Sigmoid colon (tissue), 7 donors: ENCODE results near the gene DGKQ. TPM values are rescaled to one million over a fixed set of nuclear protein-coding genes. Genes with fewer than 3 reads are reported as not detected.
A peak's percentile ranks its signal among the peaks of the same experiment; 100 is the strongest.

Experiments
- DNase-seq: peaks from one replicate; pipeline ENCODE4 v3.0.0-alpha.2; 2019
- H3K27ac ChIP-seq, 4 donors: fragments of 200-600 bp; sonication (generic); one replicate each; pipeline ENCODE4 v1.5.1; 2016 to 2019; ENCODE audit warnings: mild to moderate bottlenecking in 1 of 4
- H3K27me3 ChIP-seq, 3 donors: fragments of 200-600 bp; sonication (generic); one replicate each; pipeline ENCODE4 v1.5.1; 2019; ENCODE audit warnings: mild to moderate bottlenecking in 1 of 3
- H3K36me3 ChIP-seq, 4 donors: fragments of 200-600 bp; sonication (generic); one replicate each; pipeline ENCODE4 v1.5.1; 2016 to 2019
- H3K4me1 ChIP-seq, 4 donors: fragments of 200-600 bp; sonication (generic); one replicate each; pipeline ENCODE4 v1.5.1; 2017 to 2019
- H3K4me3 ChIP-seq, 4 donors: fragments of 200-600 bp; sonication (generic); one replicate each; pipeline ENCODE4 v1.5.1; 2017 to 2019; ENCODE audit warnings: mild to moderate bottlenecking in 2 of 4, moderate library complexity in 1 of 4
- H3K9me3 ChIP-seq, 4 donors: fragments of 200-600 bp in 3 of 4; sonication (generic) in 3 of 4; one replicate each; pipeline versions ENCODE4 v1.5.1 to v1.6.1; 2013 to 2019
- EP300 ChIP-seq, 4 donors: sonication (generic); formaldehyde crosslinking; IDR thresholded peaks; one replicate each; pipeline ENCODE4 v1.6.1; 2017; ENCODE audit warnings: antibody characterized with exemption in 4 of 4
- POLR2A ChIP-seq, 2 donors: fragments of 450-650 bp; IDR thresholded peaks; one replicate each; pipeline ENCODE4 v1.6.1; 2016; ENCODE audit warnings: antibody characterized with exemption in 2 of 2, mild to moderate bottlenecking in 2 of 2, moderate library complexity in 2 of 2
- POLR2AphosphoS5 ChIP-seq, 4 donors: sonication (generic); formaldehyde crosslinking; IDR thresholded peaks; one replicate each; pipeline ENCODE4 v1.6.1; 2017; ENCODE audit warnings: antibody characterized with exemption in 4 of 4
- WGBS, 2 donors: extraction: QIAGEN DNeasy Blood & Tissue Kit; methylation state at CpG; one replicate each; pipeline ENCODE4 v1.1.7; 2013; 5-methylcytosine and 5-hydroxymethylcytosine counted together
- intact Hi-C: fragments of 100-400 bp; cut with DNase I; formaldehyde crosslinking; loops from one replicate; pipeline ENCODE4 v1.15.1; 2023
- polyA plus RNA-seq, 3 donors: library from polyadenylated mRNA; stranded (reverse); fragments of 200-250 nt; gene quantifications; one replicate each; pipeline ENCODE4 v1.2.3, GENCODE V29; 2013
- total RNA-seq, 4 donors: library from RNA; depleted of rRNA; stranded (reverse); fragments of >200 nt; gene quantifications; one replicate each; pipeline ENCODE4 v1.1.0, GENCODE V29; 2016
- TF ChIP-seq, protein P1 (sequence below), 4 experiments: fragments of 450-650 bp in 3 of 4; fragments of 200-600 bp in 1 of 4; IDR thresholded peaks; one replicate each; pipeline ENCODE4 v1.5.1; 2016 to 2019; ENCODE audit warnings: antibody characterized with exemption in 4 of 4, mild to moderate bottlenecking in 3 of 4, moderate library complexity in 2 of 4
- donor health status: healthy with polysubstance abuse.
- donor health status: Bipolar disorder and iron deficiency.
- donor health status: healthy.

Gene DGKQ
- total and polyA plus RNA-seq, 7 donors, result 3.5 to 26.2 (median 8.9) TPM

- no peaks in the 10 kb centered on the region for H3K27me3 ChIP-seq
- no peak overlapping the region for H3K27ac ChIP-seq
- intact Hi-C loops, result no loop called here
- no peak overlapping the region for H3K4me3 ChIP-seq
- no peaks in the 10 kb centered on the region for H3K9me3 ChIP-seq
- H3K4me1 ChIP-seq, result peaks cover 0 to 7% (median 2%) of the 10 kb centered on the region in 4 donors
- H3K36me3 ChIP-seq, result peaks cover 9 to 37% (median 14%) of the 10 kb centered on the region in 4 donors
- peak; percentile 58 for DNase-seq
- WGBS, 2 donors, result 40 to 71% methylated on average over 19 of the region's 19 CpGs
- TF ChIP-seq EP300 (IDR thresholded peaks at IDR 0.05) (no peak), POLR2A (IDR thresholded peaks at IDR 0.05) (no peak)
- TF ChIP-seq, protein P1, sequence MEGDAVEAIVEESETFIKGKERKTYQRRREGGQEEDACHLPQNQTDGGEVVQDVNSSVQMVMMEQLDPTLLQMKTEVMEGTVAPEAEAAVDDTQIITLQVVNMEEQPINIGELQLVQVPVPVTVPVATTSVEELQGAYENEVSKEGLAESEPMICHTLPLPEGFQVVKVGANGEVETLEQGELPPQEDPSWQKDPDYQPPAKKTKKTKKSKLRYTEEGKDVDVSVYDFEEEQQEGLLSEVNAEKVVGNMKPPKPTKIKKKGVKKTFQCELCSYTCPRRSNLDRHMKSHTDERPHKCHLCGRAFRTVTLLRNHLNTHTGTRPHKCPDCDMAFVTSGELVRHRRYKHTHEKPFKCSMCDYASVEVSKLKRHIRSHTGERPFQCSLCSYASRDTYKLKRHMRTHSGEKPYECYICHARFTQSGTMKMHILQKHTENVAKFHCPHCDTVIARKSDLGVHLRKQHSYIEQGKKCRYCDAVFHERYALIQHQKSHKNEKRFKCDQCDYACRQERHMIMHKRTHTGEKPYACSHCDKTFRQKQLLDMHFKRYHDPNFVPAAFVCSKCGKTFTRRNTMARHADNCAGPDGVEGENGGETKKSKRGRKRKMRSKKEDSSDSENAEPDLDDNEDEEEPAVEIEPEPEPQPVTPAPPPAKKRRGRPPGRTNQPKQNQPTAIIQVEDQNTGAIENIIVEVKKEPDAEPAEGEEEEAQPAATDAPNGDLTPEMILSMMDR (IDR thresholded peaks at IDR 0.05), result no peak
These were observed 60.7 kb downstream of the DGKQ start for GRCh38 chr4:912548-913279.

DNA sequence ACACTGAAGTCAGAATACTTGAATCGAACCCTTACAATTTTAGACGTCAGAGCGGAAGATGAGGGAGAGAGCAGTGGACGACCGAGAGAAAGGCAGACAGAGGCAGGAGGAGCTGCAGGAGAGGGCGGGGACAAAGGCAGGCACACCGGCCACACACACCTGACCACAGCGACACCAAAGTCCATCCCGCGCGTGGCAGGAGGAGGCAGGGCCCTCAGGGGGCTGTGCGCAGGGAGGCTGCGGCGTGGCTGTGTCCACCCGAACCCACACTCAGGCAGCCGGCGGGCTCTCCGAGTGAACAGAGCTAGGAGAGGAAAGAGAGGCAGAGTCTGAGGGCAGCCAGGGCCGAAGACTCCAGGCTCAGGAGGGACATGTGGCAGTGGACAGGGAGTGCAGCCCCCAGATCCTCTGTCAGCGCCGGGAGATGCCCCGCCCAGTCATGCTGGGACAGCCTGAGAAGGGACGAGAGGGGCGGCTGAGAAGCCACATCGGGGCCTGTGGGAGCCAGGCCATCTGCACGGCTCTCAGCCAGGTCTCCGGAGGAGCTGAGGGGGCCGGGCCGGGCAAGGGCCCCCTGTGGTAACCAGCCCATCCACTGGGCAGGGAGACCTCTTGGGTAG is 61.4 kb downstream of the DGKQ start:
- peak; percentile 57 for DNase-seq
- Histone ChIP-seq H3K4me1 (peaks cover 0 to 7% (median 2%) of the 10 kb centered on the region in 4 donors), H3K36me3 (peaks cover 9 to 37% (median 14%) of the 10 kb centered on the region in 4 donors), H3K27me3 (no peaks in the 10 kb centered on the region), H3K4me3 (no peak overlapping the region), H3K27ac (no peak overlapping the region), H3K9me3 (no peaks in the 10 kb centered on the region)
- intact Hi-C loops, result no loop called here
- WGBS, 2 donors, result 84 to 86% methylated on average over 29 of the region's 29 CpGs
- TF ChIP-seq POLR2A (IDR thresholded peaks at IDR 0.05), result no peak
- TF ChIP-seq, protein P1 (IDR thresholded peaks at IDR 0.05), result no peak
- no peak for TF ChIP-seq EP300 (IDR thresholded peaks at IDR 0.05)
- no peak for TF ChIP-seq POLR2AphosphoS5 (IDR thresholded peaks at IDR 0.05)

DNA sequence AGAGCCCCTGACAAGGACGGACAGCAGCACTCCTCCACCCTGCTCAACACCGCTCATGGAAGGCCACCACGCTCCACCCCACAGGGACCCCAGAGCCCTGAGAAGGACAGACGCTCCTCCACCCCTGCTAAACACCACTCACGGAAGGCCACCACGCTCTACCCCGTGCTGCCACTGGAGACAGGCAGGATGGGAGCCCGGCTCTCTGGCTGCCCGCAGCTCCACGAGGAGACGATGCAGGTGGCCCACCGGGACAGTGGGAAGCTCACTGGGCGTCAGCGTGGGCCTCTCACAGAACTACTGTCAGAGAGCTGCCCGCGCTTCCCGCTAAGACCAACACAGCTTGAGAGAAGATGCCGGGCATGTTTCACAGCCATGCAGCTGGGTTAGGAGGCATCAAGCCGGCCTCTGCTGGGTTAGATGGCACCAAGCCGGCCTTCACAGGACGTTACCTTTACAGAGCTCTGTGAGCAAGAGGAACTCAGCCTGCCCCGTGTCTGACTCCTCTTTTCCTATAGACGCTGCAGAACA is 62.1 kb downstream of the DGKQ start:
- Histone ChIP-seq H3K4me1 (peaks cover 0 to 7% (median 2%) of the 10 kb centered on the region in 4 donors), H3K27me3 (no peaks in the 10 kb centered on the region), H3K4me3 (no peak overlapping the region), H3K9me3 (no peaks in the 10 kb centered on the region), H3K36me3 (peaks cover 9 to 37% (median 14%) of the 10 kb centered on the region in 4 donors), H3K27ac (no peak overlapping the region)
- TF ChIP-seq, protein P1 (IDR thresholded peaks at IDR 0.05), result no peak
- TF ChIP-seq POLR2AphosphoS5 (IDR thresholded peaks at IDR 0.05) (no peak), EP300 (IDR thresholded peaks at IDR 0.05) (no peak), POLR2A (IDR thresholded peaks at IDR 0.05) (no peak)
- 96 to 97% methylated on average over 23 of the region's 23 CpGs for WGBS, 2 donors
- DNase-seq, result no peak
- intact Hi-C loops, result no loop called here

DNA sequence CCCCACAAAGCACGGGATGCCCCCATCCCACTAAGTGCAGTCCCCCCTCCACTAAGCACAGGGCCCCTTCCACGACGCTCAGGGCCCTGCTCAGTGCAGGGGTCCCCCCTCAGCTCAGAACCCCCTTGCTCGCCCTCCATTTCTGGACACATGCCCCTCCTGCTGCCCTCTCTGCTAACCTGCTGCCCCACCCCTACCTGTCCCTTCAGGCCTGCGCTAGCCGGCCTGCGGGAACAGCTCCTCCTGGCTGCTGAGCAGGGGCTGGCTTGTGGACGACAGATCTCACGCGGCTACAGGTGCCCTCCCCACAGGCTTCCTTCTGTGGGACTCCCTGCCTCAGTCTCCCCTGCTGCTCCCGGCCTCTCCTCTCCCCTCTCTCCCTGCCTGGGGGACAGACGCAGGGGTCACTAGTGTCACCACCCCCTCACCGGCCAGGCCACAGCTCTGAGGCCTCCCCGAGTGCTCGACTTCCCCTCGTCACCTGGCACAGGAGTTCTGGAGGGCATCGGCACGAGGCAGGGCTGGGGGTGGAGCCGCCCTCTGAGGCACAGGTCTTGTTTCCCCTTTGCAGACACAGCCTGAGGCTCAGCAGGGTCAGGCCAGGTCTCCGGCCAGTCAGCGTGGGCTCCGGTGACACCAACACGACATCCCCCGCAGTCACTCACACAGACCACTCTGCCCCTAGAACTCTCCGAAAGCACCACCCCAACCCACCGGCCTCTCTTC is 62.8 kb downstream of the DGKQ start:
- peaks cover 0 to 6% (median 2%) of the 10 kb centered on the region in 4 donors for H3K4me1 ChIP-seq
- intact Hi-C loops, result no loop called here
- peaks cover 9 to 37% (median 14%) of the 10 kb centered on the region in 4 donors for H3K36me3 ChIP-seq
- no peak overlapping the region for H3K27ac ChIP-seq
- DNase-seq, result no peak
- TF ChIP-seq, protein P1 (IDR thresholded peaks at IDR 0.05), result no peak
- TF ChIP-seq POLR2AphosphoS5 (IDR thresholded peaks at IDR 0.05), result no peak
- H3K27me3 ChIP-seq, result no peaks in the 10 kb centered on the region
- no peak overlapping the region for H3K4me3 ChIP-seq
- WGBS, 2 donors, result 97 to 98% methylated on average over 26 of the region's 26 CpGs
- H3K9me3 ChIP-seq, result no peaks in the 10 kb centered on the region
